Chondrocyte (in vitro differentiated cells): ENCODE measurements around the gene ZNF280B. TPM values are rescaled to one million over a fixed set of nuclear protein-coding genes. Genes with fewer than 3 reads are reported as not detected.

Experiments
- DNase-seq: peaks from one replicate; pipeline ENCODE4 v3.0.0; 2021; ENCODE audit warnings: mixed read lengths, low spot score
- H3K27ac Mint-ChIP-seq: one replicate; pipeline ENCODE4 v1.8.0; 2021; ENCODE audit warnings: mild to moderate bottlenecking, moderate library complexity, mixed read lengths; ENCODE audit not compliant: unreplicated experiment
- H3K27me3 Mint-ChIP-seq: 2 replicates; pipeline ENCODE4 v1.8.0; 2021; ENCODE audit warnings: low read depth, mixed read lengths
- H3K36me3 Mint-ChIP-seq: 2 replicates; pipeline ENCODE4 v1.8.0; 2021; ENCODE audit warnings: low read depth, mixed read lengths
- H3K4me1 Mint-ChIP-seq: 2 replicates; pipeline ENCODE4 v1.8.0; 2021; ENCODE audit warnings: low read depth, mild to moderate bottlenecking, mixed read lengths
- H3K4me3 Mint-ChIP-seq: one replicate; pipeline ENCODE4 v1.8.0; 2021; ENCODE audit warnings: mild to moderate bottlenecking, moderate library complexity, mixed read lengths; ENCODE audit not compliant: unreplicated experiment
- H3K9me3 Mint-ChIP-seq: 2 replicates; pipeline ENCODE4 v1.8.0; 2021; ENCODE audit warnings: low read depth, mixed read lengths
- total RNA-seq: library from RNA; stranded (reverse); gene quantifications from 3 replicates; pipeline ENCODE4 v1.2.1, GENCODE V29; 2021
- TF ChIP-seq, protein P1 (sequence below): fragments of 200-600 bp; sonication (generic); IDR thresholded peaks from 2 replicates; pipeline ENCODE4 v1.5.0; 2021; ENCODE audit warnings: antibody characterized with exemption, mild to moderate bottlenecking, moderate library complexity

Gene ZNF280B
- total RNA-seq, 1 donor from 2014 or later = 4.7 TPM

DNA sequence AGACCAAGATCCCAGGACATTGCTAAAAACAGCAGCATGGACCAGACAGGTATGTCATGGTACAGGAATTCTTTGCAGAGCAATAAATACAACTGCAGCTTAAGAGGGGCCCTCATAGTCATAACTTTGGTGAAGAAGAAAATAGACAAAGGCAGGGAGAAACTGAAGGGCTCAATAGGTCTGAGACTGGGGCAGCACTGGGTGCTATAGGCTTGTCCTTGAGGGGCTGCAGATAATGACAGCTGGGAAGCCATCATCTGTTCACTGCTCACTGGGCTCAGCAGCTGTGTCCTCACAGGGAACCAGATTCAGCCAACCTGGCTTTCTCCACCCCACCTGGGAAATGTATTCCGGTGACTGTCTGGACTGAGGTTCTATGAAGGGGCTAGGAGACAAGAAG is 68.4 kb downstream of the ZNF280B start:
- Mint-ChIP-seq H3K4me3 (no peak overlapping the region), H3K27me3 (peaks cover 47% of the 10 kb centered on the region), H3K9me3 (peaks cover 14% of the 10 kb centered on the region), H3K4me1 (no peaks in the 10 kb centered on the region), H3K36me3 (no peaks in the 10 kb centered on the region), H3K27ac (no peak overlapping the region)
- no peak for DNase-seq
- TF ChIP-seq, protein P1, sequence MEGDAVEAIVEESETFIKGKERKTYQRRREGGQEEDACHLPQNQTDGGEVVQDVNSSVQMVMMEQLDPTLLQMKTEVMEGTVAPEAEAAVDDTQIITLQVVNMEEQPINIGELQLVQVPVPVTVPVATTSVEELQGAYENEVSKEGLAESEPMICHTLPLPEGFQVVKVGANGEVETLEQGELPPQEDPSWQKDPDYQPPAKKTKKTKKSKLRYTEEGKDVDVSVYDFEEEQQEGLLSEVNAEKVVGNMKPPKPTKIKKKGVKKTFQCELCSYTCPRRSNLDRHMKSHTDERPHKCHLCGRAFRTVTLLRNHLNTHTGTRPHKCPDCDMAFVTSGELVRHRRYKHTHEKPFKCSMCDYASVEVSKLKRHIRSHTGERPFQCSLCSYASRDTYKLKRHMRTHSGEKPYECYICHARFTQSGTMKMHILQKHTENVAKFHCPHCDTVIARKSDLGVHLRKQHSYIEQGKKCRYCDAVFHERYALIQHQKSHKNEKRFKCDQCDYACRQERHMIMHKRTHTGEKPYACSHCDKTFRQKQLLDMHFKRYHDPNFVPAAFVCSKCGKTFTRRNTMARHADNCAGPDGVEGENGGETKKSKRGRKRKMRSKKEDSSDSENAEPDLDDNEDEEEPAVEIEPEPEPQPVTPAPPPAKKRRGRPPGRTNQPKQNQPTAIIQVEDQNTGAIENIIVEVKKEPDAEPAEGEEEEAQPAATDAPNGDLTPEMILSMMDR = no peak

Other genes with a start within 250 kb of the ZNF280B start
- not detected in 3 replicates for gene ZNF280A, start 11.5 kb upstream of the ZNF280B start, total RNA-seq
- not detected in 3 replicates for gene PRAME, start 50.5 kb upstream of the ZNF280B start, total RNA-seq
- gene GGTLC2, start 135.9 kb upstream of the ZNF280B start, total RNA-seq = 1.4 to 1.5 TPM in 2 of 3 replicates, not detected in the other